GM12878 (cell line): ENCODE results near the gene CGREF1.

Experiments used
- CTCF ChIP-seq, 3 experiments: IDR thresholded peaks in 2 of 3; conservative IDR thresholded peaks in 1 of 3; 2 replicates each; pipeline ENCODE4 v1.5.1; 2011; ENCODE audit warnings: low read depth in 3 of 3, low read length in 3 of 3, mild to moderate bottlenecking in 3 of 3, control low read depth in 2 of 3, moderate library complexity in 2 of 3, inconsistent platforms in 1 of 3, mixed read lengths in 1 of 3; ENCODE audit not compliant: control insufficient read depth in 2 of 3, insufficient read depth in 1 of 3; ENCODE audit errors: extremely low read depth in 1 of 3
- EP300 ChIP-seq, 2 experiments: fragments of 150-350 bp in 1 of 2; IDR thresholded peaks; 2 replicates each; pipeline ENCODE4 v1.6.1; 2011 to 2012; ENCODE audit warnings: low read depth in 2 of 2, low read length in 2 of 2, borderline replicate concordance in 1 of 2, improper control_type of control experiment in 1 of 2, inconsistent platforms in 1 of 2; ENCODE audit not compliant: control insufficient read depth in 1 of 2
- IRF3 ChIP-seq: fragments of 450-650 bp; IDR thresholded peaks from 2 replicates; pipeline ENCODE4 v1.6.1; 2014; ENCODE audit warnings: mild to moderate bottlenecking
- SP1 ChIP-seq: IDR thresholded peaks from one replicate; pipeline ENCODE4 v1.6.1; 2011; ENCODE audit warnings: low read depth, low read length
- TF ChIP-seq, protein P1 (sequence below): fragments of 150-350 bp; IDR thresholded peaks from 2 replicates; pipeline ENCODE4 v1.6.1; 2016; ENCODE audit warnings: low read depth, low read length
- TF ChIP-seq, protein P2 (sequence below): fragments of 450-650 bp; IDR thresholded peaks from 2 replicates; pipeline ENCODE4 v1.6.1; 2016; ENCODE audit warnings: mild to moderate bottlenecking

- no peak for TF ChIP-seq SP1
- no peak for TF ChIP-seq EP300 (IDR thresholded peaks at IDR 0.05; ENCODE audit: borderline replicate concordance in 1 of 2, control insufficient read depth in 1 of 2, low read depth in 2 of 2, low read length in 2 of 2)
- TF ChIP-seq CTCF (IDR thresholded peaks at IDR 0.05 in 2 of 3, conservative IDR thresholded peaks at IDR 0.05 in 1 of 3; ENCODE audit: control insufficient read depth in 2 of 3, extremely low read depth in 1 of 3, insufficient read depth in 1 of 3, low read depth in 3 of 3, low read length in 3 of 3): no peak
- TF ChIP-seq, protein P1, sequence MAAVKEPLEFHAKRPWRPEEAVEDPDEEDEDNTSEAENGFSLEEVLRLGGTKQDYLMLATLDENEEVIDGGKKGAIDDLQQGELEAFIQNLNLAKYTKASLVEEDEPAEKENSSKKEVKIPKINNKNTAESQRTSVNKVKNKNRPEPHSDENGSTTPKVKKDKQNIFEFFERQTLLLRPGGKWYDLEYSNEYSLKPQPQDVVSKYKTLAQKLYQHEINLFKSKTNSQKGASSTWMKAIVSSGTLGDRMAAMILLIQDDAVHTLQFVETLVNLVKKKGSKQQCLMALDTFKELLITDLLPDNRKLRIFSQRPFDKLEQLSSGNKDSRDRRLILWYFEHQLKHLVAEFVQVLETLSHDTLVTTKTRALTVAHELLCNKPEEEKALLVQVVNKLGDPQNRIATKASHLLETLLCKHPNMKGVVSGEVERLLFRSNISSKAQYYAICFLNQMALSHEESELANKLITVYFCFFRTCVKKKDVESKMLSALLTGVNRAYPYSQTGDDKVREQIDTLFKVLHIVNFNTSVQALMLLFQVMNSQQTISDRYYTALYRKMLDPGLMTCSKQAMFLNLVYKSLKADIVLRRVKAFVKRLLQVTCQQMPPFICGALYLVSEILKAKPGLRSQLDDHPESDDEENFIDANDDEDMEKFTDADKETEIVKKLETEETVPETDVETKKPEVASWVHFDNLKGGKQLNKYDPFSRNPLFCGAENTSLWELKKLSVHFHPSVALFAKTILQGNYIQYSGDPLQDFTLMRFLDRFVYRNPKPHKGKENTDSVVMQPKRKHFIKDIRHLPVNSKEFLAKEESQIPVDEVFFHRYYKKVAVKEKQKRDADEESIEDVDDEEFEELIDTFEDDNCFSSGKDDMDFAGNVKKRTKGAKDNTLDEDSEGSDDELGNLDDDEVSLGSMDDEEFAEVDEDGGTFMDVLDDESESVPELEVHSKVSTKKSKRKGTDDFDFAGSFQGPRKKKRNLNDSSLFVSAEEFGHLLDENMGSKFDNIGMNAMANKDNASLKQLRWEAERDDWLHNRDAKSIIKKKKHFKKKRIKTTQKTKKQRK: no peak
- TF ChIP-seq, protein P2, sequence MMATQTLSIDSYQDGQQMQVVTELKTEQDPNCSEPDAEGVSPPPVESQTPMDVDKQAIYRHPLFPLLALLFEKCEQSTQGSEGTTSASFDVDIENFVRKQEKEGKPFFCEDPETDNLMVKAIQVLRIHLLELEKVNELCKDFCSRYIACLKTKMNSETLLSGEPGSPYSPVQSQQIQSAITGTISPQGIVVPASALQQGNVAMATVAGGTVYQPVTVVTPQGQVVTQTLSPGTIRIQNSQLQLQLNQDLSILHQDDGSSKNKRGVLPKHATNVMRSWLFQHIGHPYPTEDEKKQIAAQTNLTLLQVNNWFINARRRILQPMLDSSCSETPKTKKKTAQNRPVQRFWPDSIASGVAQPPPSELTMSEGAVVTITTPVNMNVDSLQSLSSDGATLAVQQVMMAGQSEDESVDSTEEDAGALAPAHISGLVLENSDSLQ: no peak
- TF ChIP-seq IRF3: no peak
Measured at GRCh38 chr2:27084297-27085061, 34.4 kb downstream of the CGREF1 start.
